ENCODE data around the gene CHRNA4. TPM values are rescaled to one million over a fixed set of nuclear protein-coding genes. Genes with fewer than 3 reads are reported as not detected.

CHRNA4 gene
- total RNA-seq, 1 donor from 2014 or later = 1.8 TPM

DNA sequence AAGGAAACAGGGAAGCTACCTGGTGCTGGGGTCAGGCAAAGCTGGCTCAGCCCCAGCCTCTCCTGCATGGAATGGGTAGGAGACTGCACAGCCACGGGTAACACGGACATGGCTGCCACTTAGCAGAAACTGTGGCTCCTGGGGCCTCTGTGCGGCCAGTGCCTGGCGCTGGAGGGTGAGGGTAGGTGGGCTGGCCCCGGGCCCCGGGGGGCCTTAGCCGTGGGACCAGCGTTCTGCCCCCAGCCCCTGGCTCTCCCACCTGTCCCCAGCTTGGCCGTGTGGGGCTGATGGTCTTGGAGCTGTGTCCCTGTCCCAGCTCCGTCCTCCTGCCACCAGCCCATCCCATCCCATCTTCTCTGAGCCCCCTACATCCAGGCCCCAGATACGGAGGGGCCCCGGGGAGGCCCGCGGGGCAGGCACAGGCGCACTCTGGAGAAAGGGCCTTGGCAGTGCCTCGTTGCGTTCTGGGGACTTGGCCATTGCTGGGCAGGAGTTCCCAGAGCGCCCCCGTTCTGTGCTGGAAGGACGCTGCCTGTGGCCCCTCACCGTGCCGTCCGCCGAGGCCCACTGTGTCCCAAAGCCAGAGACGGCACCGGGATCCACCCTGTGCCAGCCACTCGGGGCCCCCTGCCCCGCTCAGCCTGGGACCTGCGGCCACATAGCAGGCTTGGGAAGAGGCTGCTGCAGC lies 12.2 kb downstream of the CHRNA4 start:
- peaks cover 5% of the 10 kb centered on the region for H3K4me1 Mint-ChIP-seq (ENCODE audit: unreplicated experiment)
- TF ChIP-seq, protein P1, sequence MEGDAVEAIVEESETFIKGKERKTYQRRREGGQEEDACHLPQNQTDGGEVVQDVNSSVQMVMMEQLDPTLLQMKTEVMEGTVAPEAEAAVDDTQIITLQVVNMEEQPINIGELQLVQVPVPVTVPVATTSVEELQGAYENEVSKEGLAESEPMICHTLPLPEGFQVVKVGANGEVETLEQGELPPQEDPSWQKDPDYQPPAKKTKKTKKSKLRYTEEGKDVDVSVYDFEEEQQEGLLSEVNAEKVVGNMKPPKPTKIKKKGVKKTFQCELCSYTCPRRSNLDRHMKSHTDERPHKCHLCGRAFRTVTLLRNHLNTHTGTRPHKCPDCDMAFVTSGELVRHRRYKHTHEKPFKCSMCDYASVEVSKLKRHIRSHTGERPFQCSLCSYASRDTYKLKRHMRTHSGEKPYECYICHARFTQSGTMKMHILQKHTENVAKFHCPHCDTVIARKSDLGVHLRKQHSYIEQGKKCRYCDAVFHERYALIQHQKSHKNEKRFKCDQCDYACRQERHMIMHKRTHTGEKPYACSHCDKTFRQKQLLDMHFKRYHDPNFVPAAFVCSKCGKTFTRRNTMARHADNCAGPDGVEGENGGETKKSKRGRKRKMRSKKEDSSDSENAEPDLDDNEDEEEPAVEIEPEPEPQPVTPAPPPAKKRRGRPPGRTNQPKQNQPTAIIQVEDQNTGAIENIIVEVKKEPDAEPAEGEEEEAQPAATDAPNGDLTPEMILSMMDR (conservative IDR thresholded peaks at IDR 0.05) = no peak
- no peaks in the 10 kb centered on the region for H3K9me3 Mint-ChIP-seq
- peaks cover 1% of the 10 kb centered on the region for H3K27me3 Mint-ChIP-seq
- no peak for DNase-seq (ENCODE audit: extremely low spot score, unreplicated experiment)
- no peak overlapping the region for H3K27ac Mint-ChIP-seq
- H3K36me3 Mint-ChIP-seq = no peaks in the 10 kb centered on the region
- H3K4me3 Mint-ChIP-seq = no peak overlapping the region

DNA sequence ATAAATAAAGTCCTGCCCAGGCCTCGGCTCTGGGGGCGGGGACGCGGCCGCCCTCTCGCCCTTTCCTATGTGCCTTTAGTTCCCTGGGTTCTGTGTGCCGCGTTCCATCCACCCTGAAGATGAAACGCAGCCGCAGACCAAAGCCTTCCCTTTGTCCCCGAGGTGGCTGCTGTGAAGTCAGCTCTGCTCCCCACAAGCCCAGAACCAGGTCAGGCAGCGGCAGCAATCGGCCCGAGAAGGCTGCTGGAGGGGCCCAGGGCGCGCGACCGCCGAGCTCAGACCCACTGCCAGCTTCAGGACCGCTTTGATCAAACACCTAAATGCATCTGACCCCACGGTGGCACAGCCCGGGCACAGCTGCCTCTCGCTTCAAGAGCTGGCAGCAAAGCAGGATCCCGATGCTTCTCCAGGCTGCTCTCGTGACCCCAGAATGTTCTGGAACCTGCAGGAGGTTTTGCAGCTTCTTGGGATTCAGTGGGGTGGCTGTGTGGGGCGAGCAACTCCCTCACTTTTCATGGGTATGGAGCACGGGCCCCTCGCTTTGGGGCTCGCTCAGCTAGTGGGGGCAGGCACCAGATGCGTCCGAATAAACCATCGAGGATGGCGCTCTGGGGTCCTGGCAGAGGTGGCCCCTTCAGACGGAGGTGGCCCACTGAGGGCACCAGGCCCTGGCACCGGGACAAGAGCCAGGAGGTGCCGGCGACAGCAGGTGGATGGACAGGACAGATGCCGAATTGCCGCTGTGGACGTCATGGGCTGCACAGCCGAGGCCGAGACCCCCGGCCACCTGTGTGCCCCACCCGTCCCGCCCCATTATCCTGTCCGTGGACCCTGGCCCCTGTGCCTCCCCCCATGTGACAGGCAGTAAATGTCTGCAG lies 13.0 kb downstream of the CHRNA4 start:
- H3K27ac Mint-ChIP-seq = no peak overlapping the region
- no peaks in the 10 kb centered on the region for H3K36me3 Mint-ChIP-seq
- TF ChIP-seq, protein P1 (conservative IDR thresholded peaks at IDR 0.05) = no peak
- peaks cover 4% of the 10 kb centered on the region for H3K27me3 Mint-ChIP-seq
- no peaks in the 10 kb centered on the region for H3K9me3 Mint-ChIP-seq
- DNase-seq (ENCODE audit: extremely low spot score, unreplicated experiment) = no peak
- peaks cover 8% of the 10 kb centered on the region for H3K4me1 Mint-ChIP-seq (ENCODE audit: unreplicated experiment)
- no peak overlapping the region for H3K4me3 Mint-ChIP-seq

DNA sequence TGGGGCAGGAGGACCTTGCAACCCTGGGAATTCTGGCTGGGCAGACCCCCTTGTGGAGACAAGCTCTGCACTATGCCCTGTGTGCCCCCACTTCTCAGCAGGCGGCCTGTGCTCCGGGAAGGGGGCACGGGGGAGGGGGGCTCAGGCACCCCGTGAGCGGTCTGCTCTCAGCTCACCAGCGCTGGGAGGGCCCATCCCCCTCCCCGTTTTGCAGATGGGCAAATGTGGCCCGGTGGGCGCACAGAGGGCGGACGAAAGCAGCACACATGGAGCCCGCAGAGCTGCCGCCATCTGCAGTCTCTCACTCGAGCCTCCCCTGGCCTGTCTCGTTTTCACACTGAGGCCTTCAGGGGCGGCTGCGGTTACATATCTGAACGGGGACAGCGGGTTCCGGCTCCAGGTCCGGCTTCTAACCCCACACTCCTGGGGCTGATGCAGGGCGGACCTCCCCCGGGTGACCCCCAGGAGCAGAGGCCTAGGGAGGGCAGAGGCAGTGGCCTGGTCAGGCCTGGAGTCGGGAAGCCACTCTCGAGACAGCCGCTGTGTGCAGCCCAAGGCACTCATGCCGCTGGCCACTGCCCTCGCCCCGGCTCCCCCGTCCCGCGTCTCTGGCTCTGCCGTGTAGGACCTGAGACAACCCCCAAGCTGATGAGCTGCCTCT lies 13.9 kb downstream of the CHRNA4 start:
- no peak for DNase-seq (ENCODE audit: extremely low spot score, unreplicated experiment)
- Mint-ChIP-seq H3K36me3 (no peaks in the 10 kb centered on the region), H3K9me3 (no peaks in the 10 kb centered on the region), H3K4me3 (no peak overlapping the region), H3K27me3 (peaks cover 4% of the 10 kb centered on the region), H3K27ac (no peak overlapping the region), H3K4me1 (ENCODE audit: unreplicated experiment) (peaks cover 4% of the 10 kb centered on the region)
- TF ChIP-seq, protein P1 (conservative IDR thresholded peaks at IDR 0.05) = no peak

DNA sequence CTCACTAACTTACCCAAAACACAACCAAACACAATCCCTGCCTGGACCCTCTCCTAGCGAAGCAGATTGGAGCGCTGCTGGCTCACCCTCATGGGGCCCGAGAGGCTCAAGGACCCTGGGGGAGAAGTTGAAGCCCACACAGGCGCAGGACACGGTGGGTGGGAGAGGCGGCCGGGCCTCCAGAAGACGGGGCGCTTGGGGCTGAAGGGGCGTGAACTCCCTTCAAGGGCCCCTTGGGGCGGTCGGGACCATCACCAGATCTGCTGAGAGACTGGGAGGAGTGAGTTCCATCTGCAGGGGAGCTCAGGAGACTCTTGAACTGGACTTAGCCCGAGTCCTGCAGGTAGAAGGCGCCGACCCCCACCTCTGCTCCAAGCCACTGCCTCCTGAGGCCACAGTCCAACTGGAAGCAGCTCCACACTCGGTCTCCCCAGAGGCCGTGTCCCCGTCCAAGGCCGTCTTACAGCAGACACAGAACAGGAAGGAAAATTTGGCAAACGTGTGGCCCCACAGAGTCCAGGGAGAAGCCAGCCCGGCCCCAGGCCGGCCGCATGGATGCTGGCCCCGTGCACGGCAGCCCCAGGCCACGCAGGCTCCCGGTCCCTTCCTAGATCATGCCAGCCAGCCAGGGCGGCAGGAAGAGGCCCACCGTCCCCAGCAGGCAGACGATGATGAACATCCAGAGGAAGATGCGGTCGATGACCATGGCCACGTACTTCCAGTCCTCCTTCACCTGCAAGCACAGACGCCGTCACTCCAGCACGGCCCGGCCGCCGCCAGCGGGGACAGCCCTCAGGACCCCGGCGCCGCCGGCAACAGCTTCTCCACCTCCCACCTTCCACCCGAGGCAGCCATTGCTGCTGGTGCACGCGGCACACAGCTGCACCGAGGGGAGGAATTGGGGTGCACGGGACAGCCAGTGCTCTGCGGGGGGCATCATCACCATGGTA lies 14.7 kb downstream of the CHRNA4 start:
- H3K27ac Mint-ChIP-seq = no peak overlapping the region
- H3K4me3 Mint-ChIP-seq = no peak overlapping the region
- peaks cover 4% of the 10 kb centered on the region for H3K4me1 Mint-ChIP-seq (ENCODE audit: unreplicated experiment)
- no peak for DNase-seq (ENCODE audit: extremely low spot score, unreplicated experiment)
- peaks cover 7% of the 10 kb centered on the region for H3K27me3 Mint-ChIP-seq
- no peaks in the 10 kb centered on the region for H3K36me3 Mint-ChIP-seq
- H3K9me3 Mint-ChIP-seq = no peaks in the 10 kb centered on the region
- TF ChIP-seq, protein P1 (conservative IDR thresholded peaks at IDR 0.05) = no peak

Measured in type B pancreatic cell (in vitro differentiated cells).